Suprapubic skin (tissue), 4 donors: ENCODE results near the gene GLA.

Source experiments
- CTCF ChIP-seq, 2 donors: fragments of 200-600 bp in 1 of 2; fragments of 450-650 bp in 1 of 2; sonication (generic) in 1 of 2; IDR thresholded peaks; one replicate each; pipeline ENCODE4 v1.5.1; 2016 to 2019; ENCODE audit warnings: antibody characterized with exemption in 2 of 2, mild to moderate bottlenecking in 1 of 2, moderate library complexity in 1 of 2
- EP300 ChIP-seq: sonication (generic); formaldehyde crosslinking; IDR thresholded peaks from one replicate; pipeline ENCODE4 v1.6.1; 2017; ENCODE audit warnings: antibody characterized with exemption
- POLR2A ChIP-seq, 2 donors: fragments of 450-650 bp; IDR thresholded peaks; one replicate each; pipeline ENCODE4 v1.6.1; 2017; ENCODE audit warnings: antibody characterized with exemption in 2 of 2, mild to moderate bottlenecking in 2 of 2, moderate library complexity in 2 of 2
- POLR2AphosphoS5 ChIP-seq, 3 donors: sonication (generic); formaldehyde crosslinking; IDR thresholded peaks; one replicate each; pipeline ENCODE4 v1.6.1; 2017; ENCODE audit warnings: antibody characterized with exemption in 3 of 3

GRCh38 chrX:101385795-101386541 is 21.8 kb downstream of the GLA start, which contains the start of gene BTK:
- TF ChIP-seq CTCF (IDR thresholded peaks at IDR 0.05) (no peak), POLR2A (IDR thresholded peaks at IDR 0.05) (no peak), POLR2AphosphoS5 (IDR thresholded peaks at IDR 0.05) (no peak), EP300 (no peak)
